HG03108 (cell line): Measurements from ENCODE around the gene PXMP4.

Experiments
- ATAC-seq: cut with Tn5 transposase; IDR thresholded peaks from one replicate; pipeline ENCODE4 v1.9.1; 2021; ENCODE audit warnings: moderate library complexity; ENCODE audit not compliant: unreplicated experiment

The PXMP4 gene

DNA sequence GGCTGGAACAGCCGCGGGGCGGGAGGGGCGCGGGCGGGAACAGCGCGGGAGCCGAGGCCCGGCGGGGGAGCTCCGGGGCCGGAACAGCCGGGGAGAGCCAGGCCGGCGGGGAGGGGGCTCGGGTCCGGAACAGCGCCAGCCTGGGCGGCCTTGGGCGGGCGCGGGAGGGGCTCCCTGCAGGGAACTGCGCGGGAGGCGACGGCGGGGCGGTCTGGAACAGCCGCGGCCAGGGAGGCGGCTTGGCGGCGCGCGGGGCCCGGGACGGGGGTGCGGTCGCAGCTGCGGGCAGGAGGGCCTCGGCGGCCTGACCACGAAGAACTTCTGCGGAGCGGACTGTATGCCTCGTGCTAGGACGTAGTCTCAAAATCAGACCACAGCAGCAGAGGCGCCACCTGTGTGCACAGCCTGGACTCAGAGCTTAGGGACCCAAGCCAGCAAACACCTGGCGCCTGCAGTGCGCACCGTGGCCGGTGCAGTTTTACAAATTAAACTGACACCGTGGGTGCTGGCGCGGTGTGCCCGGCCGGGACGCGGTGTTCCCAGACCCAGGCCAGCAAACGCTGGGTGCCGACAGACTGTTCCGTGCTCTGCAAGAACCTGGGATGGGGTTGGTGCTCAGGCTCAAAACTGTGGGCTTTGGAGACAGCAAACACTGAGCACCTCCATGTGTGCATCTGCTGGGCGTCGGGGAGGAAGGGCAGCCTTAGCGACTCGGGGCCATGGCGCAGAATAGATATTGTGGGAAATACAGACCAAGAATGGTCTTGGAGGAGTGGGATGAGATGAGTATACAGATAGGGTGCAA is 12.3 kb upstream of the PXMP4 start:
- peak; percentile 45 for ATAC-seq

DNA sequence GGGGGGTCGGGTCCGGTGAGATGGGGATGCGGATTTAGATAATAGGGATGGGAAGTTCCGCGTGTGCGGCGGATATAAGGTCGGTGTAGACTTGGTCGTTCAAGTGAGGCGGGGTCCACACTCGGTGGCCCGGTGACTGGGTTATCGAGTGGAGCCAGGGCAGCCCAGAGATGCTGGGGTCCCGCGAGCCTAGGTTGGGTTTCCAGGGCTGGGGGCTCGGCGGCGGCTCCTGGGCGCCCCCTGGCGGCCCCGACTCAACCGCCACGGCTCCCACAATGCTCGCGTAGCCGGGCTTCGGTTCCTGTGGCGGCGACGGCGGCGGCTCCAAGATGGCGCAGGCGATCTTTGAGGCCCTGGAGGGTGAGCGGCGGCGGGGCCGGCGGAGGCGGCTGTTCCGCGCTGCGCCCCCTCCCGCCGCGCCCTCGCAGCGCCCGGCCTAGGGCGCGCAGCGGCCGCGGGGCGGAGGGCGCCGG is 11.6 kb upstream of the PXMP4 start, which contains the start of gene ZNF341:
ZNF341 (plus strand) TSS at position 304 of the 473 bp plus-strand sequence; CDS start at position 330, 26 bp downstream.
- ATAC-seq, result peak; percentile 61

DNA sequence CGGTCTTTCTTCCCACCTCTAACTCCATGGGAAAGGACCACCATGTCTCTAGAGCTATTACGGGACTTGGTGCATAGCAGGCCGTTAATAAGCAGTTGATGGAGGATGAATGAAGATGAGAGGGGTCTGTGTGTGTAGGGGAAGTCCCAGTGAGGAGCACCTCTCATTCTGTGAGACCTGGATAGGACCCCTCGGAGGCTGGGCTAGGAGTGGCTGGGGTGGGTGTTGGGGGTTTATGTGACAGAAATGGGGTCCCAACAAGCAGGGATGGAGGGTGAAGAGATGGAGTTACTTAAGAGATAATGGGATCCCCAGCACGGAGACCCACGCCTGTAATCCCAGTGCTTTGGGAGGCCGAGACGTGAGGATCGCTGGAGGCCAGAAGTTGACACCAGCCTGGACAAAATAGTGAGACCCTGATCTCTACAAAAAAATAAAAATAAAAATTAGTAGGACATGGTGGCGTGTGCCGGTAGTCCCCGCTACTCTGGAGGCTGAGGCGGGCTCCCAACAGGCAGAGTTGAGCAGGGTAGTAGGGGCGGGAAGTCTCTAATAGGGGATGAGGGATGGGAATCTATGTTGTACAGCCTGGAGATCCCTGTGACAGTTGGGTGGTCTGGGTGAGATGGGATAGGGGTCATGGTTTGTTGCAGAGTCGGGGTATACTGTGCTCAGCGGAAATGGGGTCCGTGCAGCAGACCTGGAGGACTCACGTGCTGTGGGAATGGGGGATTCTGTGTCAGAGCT is 11.0 kb upstream of the PXMP4 start:
- ATAC-seq, result no peak

DNA sequence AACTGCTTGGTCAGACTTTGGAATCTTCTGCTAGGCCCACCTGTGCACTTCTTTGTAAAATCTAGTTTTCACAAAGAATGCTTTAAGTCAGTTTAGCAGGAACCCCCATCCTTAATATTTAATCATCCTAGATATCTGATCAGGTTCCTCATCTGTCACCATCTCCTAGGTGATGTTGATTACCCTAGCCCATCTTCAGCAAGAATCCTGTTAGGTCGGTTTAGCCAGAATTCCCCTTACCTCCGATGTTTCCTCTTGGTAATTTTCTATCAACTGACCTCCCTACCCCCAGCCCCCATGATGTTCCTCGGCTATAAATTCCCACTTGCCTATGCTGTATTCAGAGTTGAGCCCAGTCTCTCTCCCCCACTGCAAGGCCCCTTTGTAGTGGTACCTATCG is 9.0 kb upstream of the PXMP4 start:
- ATAC-seq, result no peak

DNA sequence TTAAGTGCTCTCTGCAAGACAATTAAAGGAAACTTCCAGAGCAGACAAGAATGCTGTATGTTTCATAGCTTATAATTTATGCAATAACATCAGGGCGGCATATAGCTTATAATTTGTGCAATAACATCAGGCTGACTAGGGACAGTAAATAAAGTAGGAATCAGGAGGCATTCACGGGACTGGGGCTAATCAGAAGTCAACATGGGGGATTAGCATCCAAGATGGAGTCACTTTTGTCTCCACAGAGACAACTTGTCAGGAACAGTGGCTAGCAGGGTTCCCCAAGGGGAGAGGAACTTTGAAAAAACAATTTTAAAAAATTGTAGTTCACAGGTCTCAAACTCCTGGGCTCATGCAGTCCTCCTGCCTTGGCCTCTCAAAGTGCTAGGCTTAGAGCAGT is 8.4 kb upstream of the PXMP4 start:
- ATAC-seq, result no peak

DNA sequence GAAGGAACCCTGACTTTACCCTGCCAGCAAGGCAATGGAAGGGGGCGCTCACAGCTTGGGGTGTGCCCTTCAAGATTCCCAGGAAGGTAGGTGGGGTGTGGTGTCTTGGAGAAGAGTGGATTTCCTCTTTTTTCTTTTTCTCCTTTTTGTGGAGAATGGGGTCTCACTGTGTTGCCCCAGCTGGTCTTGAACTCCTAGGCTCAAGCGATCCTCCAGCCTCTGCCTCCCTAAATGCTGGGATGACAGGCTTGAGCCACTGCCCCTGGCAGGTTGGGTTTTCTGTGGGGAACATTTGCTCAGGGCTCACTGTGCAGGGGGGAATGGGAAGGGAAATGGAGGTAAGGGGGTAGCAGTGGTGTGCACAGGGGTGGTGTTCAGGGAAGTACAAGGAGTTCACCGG is 7.7 kb upstream of the PXMP4 start:
- no peak for ATAC-seq

DNA sequence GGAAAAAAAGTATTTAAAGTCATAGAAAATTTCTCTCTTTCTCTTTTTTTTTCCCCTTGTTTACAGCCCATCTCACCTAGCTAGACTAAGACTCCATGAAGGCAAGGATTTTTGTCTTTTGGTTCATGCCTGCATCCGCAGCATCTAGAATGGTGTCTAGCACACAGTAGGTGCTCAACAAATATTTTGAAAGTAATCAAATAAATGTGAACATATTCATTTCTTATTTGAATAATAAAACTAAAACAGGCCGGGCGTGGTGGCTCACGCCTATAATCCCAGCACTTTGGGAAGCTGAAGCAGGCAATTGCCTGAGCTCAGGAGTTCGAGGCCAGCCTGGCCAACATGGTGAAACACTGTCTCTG is 7.0 kb upstream of the PXMP4 start:
- ATAC-seq, result no peak

DNA sequence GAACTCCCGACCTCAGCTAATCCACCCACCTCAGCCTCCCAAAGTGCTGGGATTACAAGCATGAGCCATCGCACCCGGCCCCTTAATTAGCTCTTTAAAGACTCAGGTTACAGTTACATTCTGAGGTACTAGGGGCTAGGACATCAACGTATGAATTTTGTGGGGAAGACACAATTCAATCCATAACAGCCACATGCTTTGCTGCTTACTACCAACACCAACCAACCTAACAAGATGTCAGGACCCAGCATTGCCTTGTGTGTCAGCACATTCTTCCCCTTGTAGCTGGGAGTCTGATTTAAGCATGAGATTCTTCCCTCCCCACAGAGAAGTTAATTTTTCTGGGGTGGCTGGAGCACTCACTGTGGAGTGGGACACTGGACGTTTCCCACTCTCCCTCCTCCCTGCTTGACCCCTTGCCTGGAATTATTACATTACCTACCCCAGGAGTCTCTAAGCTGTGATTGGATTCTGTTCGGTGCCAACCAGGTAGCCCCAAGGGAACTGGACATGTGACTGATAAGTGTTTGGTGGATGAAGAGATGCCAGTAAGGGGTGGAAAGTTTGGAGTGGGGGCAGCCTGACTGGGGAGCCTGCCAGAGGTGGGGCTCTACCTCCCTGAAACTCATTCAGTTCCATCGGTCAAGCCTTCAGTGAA is 5.6 kb upstream of the PXMP4 start:
- no peak for ATAC-seq

DNA sequence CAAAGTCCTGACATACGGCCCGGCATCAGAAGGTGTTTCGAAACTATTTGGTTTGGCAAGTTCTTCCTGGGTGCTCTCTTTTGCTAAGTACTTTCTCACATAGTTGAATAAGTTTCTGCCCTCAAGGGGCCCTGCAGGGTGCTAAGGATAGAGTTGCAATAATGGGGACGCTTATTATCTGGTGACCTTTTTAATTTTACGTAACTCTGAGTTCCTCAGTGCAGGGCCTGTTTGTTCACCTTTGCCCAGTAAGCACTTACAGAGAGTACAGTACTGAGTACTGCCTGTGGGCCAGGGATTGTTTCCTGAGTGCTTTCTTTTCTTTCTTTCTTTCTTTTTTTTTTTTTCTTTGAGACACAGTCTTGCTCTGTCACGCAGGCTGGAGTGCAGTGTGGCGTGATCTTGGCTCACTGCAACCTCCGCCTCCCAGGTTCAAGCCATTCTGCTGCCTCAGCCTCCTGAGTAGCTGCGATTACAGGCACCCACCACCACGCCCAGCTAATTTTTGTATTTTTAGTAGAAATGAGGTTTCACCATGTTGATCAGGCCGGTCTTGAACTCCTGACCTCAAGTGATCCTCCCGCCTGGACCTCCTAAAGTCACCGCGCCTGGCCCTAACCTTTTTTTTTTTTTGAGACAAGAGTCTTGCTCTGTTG is 4.5 kb upstream of the PXMP4 start:
- no peak for ATAC-seq

DNA sequence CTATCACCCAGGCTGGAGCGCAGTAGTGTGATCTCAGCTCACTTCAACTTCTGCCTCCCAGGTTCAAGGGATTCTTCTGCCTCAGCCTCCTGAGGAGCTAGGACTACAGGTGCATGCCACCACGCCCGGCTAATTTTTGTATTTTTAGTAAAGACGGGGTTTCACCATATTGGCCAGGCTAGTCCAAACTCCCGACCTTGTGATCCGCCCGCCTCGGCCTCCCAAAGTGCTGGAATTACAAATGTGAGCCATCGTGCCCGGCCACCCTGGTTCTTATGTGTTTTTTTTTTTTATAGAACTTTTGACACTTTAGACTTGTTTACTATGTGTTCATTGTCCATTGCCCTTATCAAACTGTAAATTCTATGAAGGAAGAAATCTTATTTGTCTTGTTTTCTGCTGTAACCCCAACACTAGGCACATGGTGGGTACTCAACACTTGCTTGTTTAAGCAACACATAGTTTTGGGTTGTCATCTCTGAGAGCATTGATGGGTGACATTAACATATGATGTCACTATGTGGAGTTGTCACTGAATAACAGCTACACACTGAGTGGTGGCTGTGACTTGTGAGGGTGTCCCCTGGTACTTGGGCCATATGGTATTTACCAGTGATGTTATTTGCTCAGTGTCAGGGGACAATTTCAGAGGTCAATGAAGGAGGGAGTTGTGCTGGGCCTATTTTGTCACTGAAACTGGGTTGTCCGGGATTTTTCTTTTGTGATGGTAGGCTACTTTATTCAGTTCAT is 1.5 kb upstream of the PXMP4 start:
- ATAC-seq, result no peak

DNA sequence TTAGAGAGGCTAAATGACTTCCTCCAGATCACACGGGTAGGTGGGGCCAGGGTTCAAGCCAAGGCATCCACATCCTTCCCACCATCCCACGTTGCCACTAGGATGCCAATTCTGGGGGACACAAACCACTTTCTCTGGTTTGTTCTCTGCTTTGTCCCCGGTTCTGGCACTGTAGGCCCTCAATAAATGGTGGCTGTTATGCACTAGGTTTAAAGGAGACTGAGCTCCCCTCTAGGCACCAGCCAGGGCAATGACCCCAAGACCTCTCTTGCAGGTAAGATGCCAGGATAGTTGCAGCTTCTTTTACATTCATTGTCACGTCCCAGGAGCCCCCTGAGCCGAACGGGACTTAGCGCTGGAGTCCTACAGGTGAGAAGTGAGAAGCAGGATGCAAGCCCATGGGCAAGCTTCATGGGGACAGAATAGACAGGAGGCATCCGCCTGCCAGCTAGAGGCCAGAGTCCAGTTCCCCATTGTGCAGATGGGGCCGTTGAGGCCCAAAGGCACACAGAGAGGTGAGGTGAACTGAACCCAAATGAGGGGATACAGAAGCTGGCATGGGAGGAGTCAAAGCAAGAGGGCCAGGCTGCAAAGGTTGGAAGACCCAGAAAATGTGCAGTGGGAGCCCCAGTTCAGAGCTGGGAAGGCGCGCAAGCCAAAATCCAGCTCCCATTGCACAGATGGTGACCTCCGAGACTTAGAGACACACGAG is 677 bp downstream of the PXMP4 start:
- no peak for ATAC-seq

DNA sequence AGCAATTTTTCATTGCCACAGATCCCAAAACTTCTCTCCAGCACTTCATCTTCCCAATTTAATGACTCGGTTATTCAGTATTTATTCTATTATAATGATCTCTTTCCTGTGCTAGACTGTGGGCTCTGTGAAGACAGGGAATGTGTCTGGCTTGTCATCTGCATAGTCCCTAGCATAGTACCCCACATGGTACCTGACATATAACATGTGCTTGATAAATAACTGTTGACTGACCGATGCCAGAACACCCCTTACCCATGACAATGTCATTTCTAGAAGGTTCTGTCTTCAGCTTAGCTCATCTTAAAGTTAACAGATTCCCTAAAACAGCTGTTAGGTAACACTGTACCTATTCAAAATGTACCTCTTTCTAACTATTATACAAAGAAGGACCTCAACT is 3.6 kb downstream of the PXMP4 start:
- no peak for ATAC-seq

DNA sequence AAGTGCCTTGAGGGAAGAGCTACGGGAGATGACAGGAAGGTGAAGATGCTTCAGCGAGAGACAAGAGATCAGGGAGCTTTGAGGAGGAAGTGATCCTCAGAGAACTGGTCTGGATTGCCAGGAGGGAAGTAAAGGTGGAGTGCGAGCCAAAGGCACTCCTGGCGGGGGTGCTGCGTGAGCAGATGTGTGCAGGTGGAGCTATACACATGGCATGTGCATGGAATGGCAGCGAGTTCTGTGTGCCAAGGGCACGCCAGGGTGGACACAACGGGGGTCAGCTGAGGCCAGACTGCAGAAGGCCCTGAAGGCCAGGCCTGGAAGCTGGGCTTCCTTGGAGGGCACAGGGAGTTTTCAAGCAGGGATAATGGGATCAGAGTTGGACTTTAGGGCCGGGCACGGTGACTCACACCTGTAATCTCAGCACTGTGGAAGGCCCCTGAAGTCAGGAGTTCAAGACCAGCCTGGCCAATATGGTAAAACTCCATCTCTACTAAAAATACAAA is 6.2 kb downstream of the PXMP4 start:
- no peak for ATAC-seq

DNA sequence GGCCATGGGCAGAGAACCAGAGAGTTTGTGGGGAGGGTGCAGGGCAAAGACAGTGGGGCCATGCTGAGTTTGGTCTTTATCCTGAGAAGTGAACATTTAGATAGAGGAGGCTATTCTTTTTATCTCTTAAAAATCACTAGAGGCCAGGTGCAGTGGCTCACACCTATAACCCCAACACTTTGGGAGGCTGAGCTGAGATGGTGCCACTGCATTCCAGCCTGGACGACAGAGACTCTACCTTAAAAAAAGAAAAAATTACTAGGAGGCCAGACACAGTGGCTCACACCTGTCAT is 8.7 kb downstream of the PXMP4 start:
- ATAC-seq, result no peak

DNA sequence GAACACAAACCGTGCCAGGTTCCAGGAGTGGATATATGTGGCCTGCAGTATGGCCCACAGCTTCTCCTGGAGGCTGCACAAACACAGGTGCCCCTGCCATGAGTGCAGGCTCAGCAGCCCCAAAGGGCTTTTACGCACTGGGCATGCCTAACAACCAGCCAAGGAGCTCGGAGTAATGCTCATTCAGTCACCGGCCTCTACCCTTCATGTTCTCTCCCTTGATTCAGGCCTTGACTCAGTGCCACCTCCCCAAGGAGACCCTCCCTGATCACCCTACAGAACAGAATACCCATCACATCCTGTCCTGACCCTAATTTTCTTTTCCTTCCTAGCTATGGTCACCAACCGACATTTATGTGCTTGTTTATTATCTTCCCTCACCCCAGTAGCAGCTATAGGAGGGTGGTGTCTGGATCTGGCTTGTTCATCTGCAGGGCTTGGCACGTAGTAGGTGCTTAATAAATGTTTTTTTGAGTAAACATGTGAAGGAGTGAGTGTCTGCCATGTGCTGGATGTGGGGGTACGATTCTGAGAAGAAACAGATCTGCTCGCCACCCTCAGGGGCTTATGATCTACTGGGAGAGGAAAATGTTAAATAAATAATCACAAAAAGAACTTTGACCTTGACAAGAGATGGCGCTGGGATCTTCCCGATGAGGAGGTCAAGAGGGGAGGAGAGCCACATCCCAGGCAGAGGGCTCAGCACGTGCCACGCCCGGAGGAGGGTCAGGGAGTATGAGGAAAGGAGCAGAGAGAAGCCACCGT is 9.2 kb downstream of the PXMP4 start:
- ATAC-seq, result no peak

DNA sequence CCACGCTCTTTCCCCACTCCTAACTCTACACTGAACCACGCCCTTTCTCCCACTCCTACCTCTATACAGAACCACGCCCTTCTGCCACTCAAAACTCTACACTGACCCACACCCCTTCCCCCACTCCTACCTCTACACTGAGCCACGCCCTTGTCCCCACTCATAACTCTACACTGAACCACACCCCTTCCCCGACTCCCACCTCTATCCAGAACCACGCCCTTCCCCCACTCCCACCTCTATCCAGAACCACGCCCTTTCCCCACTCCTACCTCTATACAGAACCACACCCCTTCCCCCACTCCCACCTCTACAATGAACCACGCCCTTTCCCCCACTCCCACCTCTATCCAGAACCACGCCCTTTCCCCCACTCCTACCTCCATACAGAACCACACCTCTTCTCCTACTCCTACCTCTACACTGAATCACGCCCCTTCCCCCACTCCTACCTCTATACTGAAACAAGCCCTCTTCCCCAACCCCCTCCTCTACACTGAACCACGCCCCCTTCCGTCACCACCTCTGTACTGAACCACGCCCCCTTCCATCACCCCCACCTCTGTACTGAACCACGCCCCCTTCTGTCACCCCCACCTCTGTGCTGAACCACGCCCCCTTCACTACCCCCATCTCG is 10.1 kb downstream of the PXMP4 start:
- ATAC-seq, result no peak

DNA sequence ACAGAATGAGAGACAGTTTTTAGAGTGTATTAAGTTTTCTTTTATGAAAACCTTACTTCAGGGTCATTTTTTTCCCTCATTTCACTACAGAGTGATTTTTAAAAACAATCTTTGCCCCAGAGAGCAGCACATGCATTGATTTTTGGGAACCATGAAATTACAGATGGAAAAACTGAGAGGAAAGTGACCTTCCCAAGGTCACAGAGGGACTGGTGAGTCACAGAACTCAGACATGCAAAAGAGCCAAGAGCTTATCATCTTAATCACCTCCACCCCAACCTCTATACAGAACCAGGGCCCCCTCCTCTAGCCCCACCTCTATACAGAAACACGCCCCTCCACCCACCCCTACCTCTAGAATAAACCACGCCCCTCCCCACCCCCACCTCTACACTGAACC is 10.7 kb downstream of the PXMP4 start:
- ATAC-seq, result no peak

DNA sequence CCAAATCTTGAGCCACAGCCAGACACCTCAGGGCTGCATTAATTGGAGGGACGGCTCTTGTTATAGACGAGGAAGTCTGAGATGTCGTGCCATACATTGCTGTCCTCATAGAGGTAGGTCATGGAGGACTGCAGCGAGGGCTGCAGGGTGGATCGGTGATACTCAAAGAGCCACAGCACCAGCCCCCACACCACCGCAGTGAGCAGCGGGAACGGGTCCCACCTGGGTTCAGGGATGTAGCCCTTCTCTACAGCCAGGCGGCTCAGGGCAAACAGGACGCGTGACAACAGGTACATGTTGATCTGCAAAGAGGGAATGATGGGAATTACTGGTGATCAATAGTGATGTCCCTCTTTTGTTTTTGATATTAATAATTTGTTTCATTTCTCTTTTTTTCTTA is 12.4 kb downstream of the PXMP4 start:
- ATAC-seq, result no peak
